HCT116 (cell line): ENCODE data around the gene ELOB. TPM values are rescaled to one million over a fixed set of nuclear protein-coding genes. Genes with fewer than 3 reads are reported as not detected.

Experiments
- ATAC-seq: fragments of 200-7000 bp; cut with Tn5 transposase; 2 replicates; pipeline ENCODE4 v1.9.1; 2020; ENCODE audit warnings: mild to moderate bottlenecking, moderate library complexity
- BruUV-seq: library from RNA; stranded (reverse); fragments of 400-500 nt; replicated peaks from 2 replicates; lab custom pipeline; 2021; lab: Mats Ljungman, UMichigan
- CTCF ChIA-PET: fragments of 300-600 bp; sonication (Branson Sonifier 250); formaldehyde crosslinking; loops from one replicate; lab custom pipeline; 2021; ENCODE audit warnings: antibody characterized with exemption; lab: Charles Lee
- POLR2A ChIA-PET: fragments of 300-600, 350-600 bp; sonication (Branson Sonifier 250); formaldehyde crosslinking; loops from one replicate; lab custom pipeline; 2021; ENCODE audit warnings: antibody characterized with exemption; lab: Charles Lee
- RAD21 ChIA-PET, 2 experiments: fragments of 300-600 bp; sonication (Branson Sonifier 250); formaldehyde crosslinking; loops; one replicate each; lab custom pipeline; 2023; ENCODE audit warnings: low total read pairs in 2 of 2; ENCODE audit not compliant: uncharacterized antibody in 2 of 2, unreplicated experiment in 2 of 2, low non-redundant PET in 1 of 2; lab: Charles Lee
- DNase-seq: peaks from one replicate; pipeline ENCODE4 v3.0.0-alpha.2; 2010; ENCODE audit warnings: low read depth, low spot score
- H2AFZ ChIP-seq: fragments of 200-600 bp; shearing (Covaris generic), sonication (generic); 2 replicates; pipeline ENCODE4 v1.6.1; 2017; ENCODE audit warnings: low read depth, mixed run types, mixed read lengths, antibody characterized with exemption, low read length; ENCODE audit not compliant: poor library complexity, severe bottlenecking
- H3K27ac ChIP-seq: 2 replicates; pipeline ENCODE4 v1.5.1; 2012; ENCODE audit warnings: low read depth, low read length
- H3K27me3 ChIP-seq: fragments of 200-600 bp; sonication (generic); 2 replicates; pipeline ENCODE4 v1.6.1; 2016; ENCODE audit warnings: mixed run types, low read length, mixed read lengths; ENCODE audit not compliant: insufficient read depth
- H3K36me3 ChIP-seq, 2 experiments: fragments of 200-500 bp in 1 of 2; fragments of 200-600 bp in 1 of 2; sonication (Bioruptor generic) in 1 of 2; sonication (generic) in 1 of 2; 2 replicates each; pipeline versions ENCODE4 v1.5.1 to v1.6.1; 2014 to 2016; ENCODE audit warnings: low read length in 2 of 2, inconsistent platforms in 1 of 2, mixed read lengths in 1 of 2, mixed run types in 1 of 2; ENCODE audit not compliant: insufficient read depth in 2 of 2, control insufficient read depth in 1 of 2
- H3K4me1 ChIP-seq, 2 experiments: fragments of 200-600 bp in 1 of 2; sonication (generic) in 1 of 2; 2 replicates each; pipeline versions ENCODE4 v1.5.1 to v1.6.1; 2012 to 2017; ENCODE audit warnings: low read length in 2 of 2, inconsistent platforms in 1 of 2, mild to moderate bottlenecking in 1 of 2, mixed read lengths in 1 of 2, mixed run types in 1 of 2, moderate library complexity in 1 of 2; ENCODE audit not compliant: insufficient read depth in 2 of 2, control insufficient read depth in 1 of 2
- H3K4me2 ChIP-seq: fragments of 200-600 bp; sonication (generic); 2 replicates; pipeline ENCODE4 v1.6.1; 2017; ENCODE audit warnings: mixed run types, low read length, mixed read lengths
- H3K4me3 ChIP-seq, 2 experiments: fragments of 200-600 bp in 1 of 2; sonication (generic) in 1 of 2; replicated peaks in 1 of 2; 2 replicates each; pipeline ENCODE4 v1.5.1; 2011 to 2016; ENCODE audit warnings: low read length in 2 of 2, control low read depth in 1 of 2, low read depth in 1 of 2, mild to moderate bottlenecking in 1 of 2, mixed read lengths in 1 of 2, mixed run types in 1 of 2
- H3K79me2 ChIP-seq: fragments of 200-600 bp; sonication (generic); 2 replicates; pipeline ENCODE4 v1.6.1; 2017; ENCODE audit warnings: mild to moderate bottlenecking, mixed run types, low read length, moderate library complexity, mixed read lengths; ENCODE audit not compliant: insufficient read depth
- H3K9ac ChIP-seq: fragments of 200-600 bp; sonication (generic); 2 replicates; pipeline ENCODE4 v1.6.1; 2016; ENCODE audit warnings: low read length, mixed read lengths
- H3K9me2 ChIP-seq: fragments of 200-600 bp; sonication (generic), shearing (Covaris generic); 2 replicates; pipeline ENCODE4 v1.6.1; 2017; ENCODE audit warnings: mixed run types, mild to moderate bottlenecking, moderate library complexity; ENCODE audit not compliant: insufficient read depth
- H3K9me3 ChIP-seq, 2 experiments: fragments of 200-500 bp in 1 of 2; fragments of 200-600 bp in 1 of 2; sonication (Bioruptor generic) in 1 of 2; sonication (generic) in 1 of 2; 2 replicates each; pipeline ENCODE4 v1.6.1; 2014 to 2017; ENCODE audit warnings: low read length in 2 of 2, mixed read lengths in 2 of 2, inconsistent platforms in 1 of 2, low read depth in 1 of 2, mild to moderate bottlenecking in 1 of 2, mixed run types in 1 of 2, moderate library complexity in 1 of 2; ENCODE audit not compliant: control insufficient read depth in 1 of 2, insufficient read depth in 1 of 2
- H4K20me1 ChIP-seq: fragments of 200-600 bp; sonication (generic), shearing (Covaris generic); 2 replicates; pipeline ENCODE4 v1.6.1; 2017; ENCODE audit warnings: mixed run types, mild to moderate bottlenecking, moderate library complexity; ENCODE audit not compliant: insufficient read depth
- CEBPB ChIP-seq: IDR thresholded peaks from 2 replicates; pipeline ENCODE4 v1.6.1; 2012; ENCODE audit warnings: low read depth
- CTCF ChIP-seq, 3 experiments: fragments of 200-600 bp in 1 of 3; sonication (generic) in 1 of 3; IDR thresholded peaks in 2 of 3; conservative IDR thresholded peaks in 1 of 3; 2 replicates each; pipeline ENCODE4 v1.5.1; 2012 to 2017; ENCODE audit warnings: low read depth in 2 of 3, low read length in 2 of 3, antibody characterized with exemption in 1 of 3, borderline replicate concordance in 1 of 3, control low read depth in 1 of 3, mild to moderate bottlenecking in 1 of 3, mixed read lengths in 1 of 3, mixed run types in 1 of 3, moderate library complexity in 1 of 3; ENCODE audit not compliant: insufficient read depth in 1 of 3
- EGR1 ChIP-seq: IDR thresholded peaks from 2 replicates; pipeline ENCODE4 v1.6.1; 2012; ENCODE audit warnings: low read depth
- ELF1 ChIP-seq: IDR thresholded peaks from 2 replicates; pipeline ENCODE4 v1.6.1; 2012; ENCODE audit warnings: low read depth, borderline replicate concordance
- EZH2 ChIP-seq: fragments of 200-600 bp; sonication (generic); IDR thresholded peaks from 2 replicates; pipeline ENCODE4 v1.6.1; 2017; ENCODE audit warnings: antibody characterized with exemption, mixed run types
- FOSL1 ChIP-seq: IDR thresholded peaks from 2 replicates; pipeline ENCODE4 v1.6.1; 2012; ENCODE audit warnings: low read depth
- JUND ChIP-seq: IDR thresholded peaks from 2 replicates; pipeline ENCODE4 v1.6.1; 2012
- MAX ChIP-seq: IDR thresholded peaks from 2 replicates; pipeline ENCODE4 v1.6.1; 2012
- RAD21 ChIP-seq: IDR thresholded peaks from 2 replicates; pipeline ENCODE4 v1.6.1; 2012; ENCODE audit warnings: low read depth, mild to moderate bottlenecking
- SIN3A ChIP-seq: IDR thresholded peaks from 2 replicates; pipeline ENCODE4 v1.6.1; 2012; ENCODE audit warnings: low read depth
- SRF ChIP-seq: IDR thresholded peaks from 2 replicates; pipeline ENCODE4 v1.6.1; 2012; ENCODE audit warnings: low read depth
- TCF7L2 ChIP-seq: IDR thresholded peaks from 2 replicates; pipeline ENCODE4 v1.7.0; 2011; ENCODE audit warnings: borderline replicate concordance, inconsistent platforms; ENCODE audit not compliant: insufficient read depth, insufficient read length; ENCODE audit errors: extremely low read depth
- YY1 ChIP-seq: IDR thresholded peaks from 2 replicates; pipeline ENCODE4 v1.6.1; 2011; ENCODE audit warnings: low read length, low read depth, moderate library complexity, mild to moderate bottlenecking; ENCODE audit not compliant: insufficient replicate concordance; ENCODE audit errors: extremely low read depth
- ZBTB33 ChIP-seq: IDR thresholded peaks from 2 replicates; pipeline ENCODE4 v1.6.1; 2011; ENCODE audit warnings: mild to moderate bottlenecking, low read length, moderate library complexity; ENCODE audit not compliant: insufficient replicate concordance; ENCODE audit errors: extremely low read depth
- ZFX ChIP-seq: fragments of 450-650 bp; IDR thresholded peaks from 2 replicates; pipeline ENCODE4 v1.6.1; 2017
- ZNF274 ChIP-seq: fragments of 200-500 bp; sonication (Bioruptor generic); IDR thresholded peaks from 2 replicates; pipeline ENCODE4 v1.6.1; 2014; ENCODE audit warnings: mild to moderate bottlenecking, low read depth, low read length, inconsistent platforms
- intact Hi-C: fragments of 100-400 bp; cut with micrococcal nuclease; formaldehyde crosslinking; loops from 2 replicates; pipeline ENCODE4 v1.10.0; 2022
- total RNA-seq: library from RNA; stranded (reverse); gene quantifications from one replicate; pipeline ENCODE4 v1.2.1, GENCODE V29; 2021; ENCODE audit not compliant: unreplicated experiment

ELOB gene
- total RNA-seq, 1 experiment from 2014 or later: 239 TPM

- ChIA-PET CTCF (no interaction called here), POLR2A (no interaction called here), RAD21 (no interaction called here)
- peaks cover 0 to 10% of the 10 kb centered on the region in 2 experiments; a peak in 2 of 4 replicates for H3K4me1 ChIP-seq
- no peaks in the 10 kb centered on the region for H3K27me3 ChIP-seq
- no peak overlapping the region for H3K4me3 ChIP-seq
- no peak overlapping the region for H3K4me2 ChIP-seq
- no peaks in the 10 kb centered on the region for H3K79me2 ChIP-seq
- H3K9me3 ChIP-seq: no peaks in the 10 kb centered on the region
- no peaks in the 10 kb centered on the region for H4K20me1 ChIP-seq
- TF ChIP-seq JUND: no peak
- TF ChIP-seq RAD21: no peak
- no peak for TF ChIP-seq CEBPB
- TF ChIP-seq TCF7L2: no peak
- no peak for TF ChIP-seq ZFX
- TF ChIP-seq ELF1: no peak
- no peak for TF ChIP-seq MAX
- TF ChIP-seq ZNF274: no peak
- TF ChIP-seq FOSL1: no peak
- no peak for TF ChIP-seq SRF
- TF ChIP-seq EZH2: no peak
- TF ChIP-seq YY1: no peak
- no peak overlapping the region for H3K9ac ChIP-seq
- H3K27ac ChIP-seq: no peak overlapping the region
- ATAC-seq (no peak), DNase-seq (no peak)
- intact Hi-C loops: no loop called here
- BruUV-seq: no TSS peak
- H3K36me3 ChIP-seq: no peaks in the 10 kb centered on the region
- H3K9me2 ChIP-seq: no peaks in the 10 kb centered on the region
- H2AFZ ChIP-seq: no peak overlapping the region
Observed at GRCh38 chr16:2734844-2735515, 42.1 kb downstream of the ELOB start.

GRCh38 chr16:2728034-2728433 is 49.0 kb downstream of the ELOB start:
- intact Hi-C loops: no loop called here
- CTCF ChIA-PET: no interaction called here
- no TSS peak for BruUV-seq
- TF ChIP-seq CTCF (IDR thresholded peaks at IDR 0.05 in 2 of 3, conservative IDR thresholded peaks at IDR 0.05 in 1 of 3; ENCODE audit: borderline replicate concordance in 1 of 3, insufficient read depth in 1 of 3, low read depth in 2 of 3, low read length in 2 of 3) (no peak), ZFX (no peak), JUND (no peak), EGR1 (no peak), CEBPB (no peak), FOSL1 (no peak), SIN3A (no peak), MAX (no peak), ZNF274 (no peak), YY1 (no peak), ZBTB33 (no peak)

More at GRCh38 chr16:2728034-2728433, 49.0 kb downstream of the ELOB start:
- H3K36me3 ChIP-seq: no peaks in the 10 kb centered on the region
- no peaks in the 10 kb centered on the region for H3K9me2 ChIP-seq
- H3K79me2 ChIP-seq: no peaks in the 10 kb centered on the region
- no peaks in the 10 kb centered on the region for H3K27me3 ChIP-seq
- no peaks in the 10 kb centered on the region for H3K9me3 ChIP-seq
- H3K27ac ChIP-seq: no peak overlapping the region
- RAD21 ChIA-PET: no interaction called here
- no peak overlapping the region for H2AFZ ChIP-seq
- H3K4me2 ChIP-seq: no peak overlapping the region
- POLR2A ChIA-PET: no interaction called here
- no peak for DNase-seq
- no peak overlapping the region for H3K9ac ChIP-seq
- H3K4me1 ChIP-seq: peaks cover 7 to 8% of the 10 kb centered on the region in 2 experiments
- no peaks in the 10 kb centered on the region for H4K20me1 ChIP-seq
- no peak for ATAC-seq
- H3K4me3 ChIP-seq: no peak overlapping the region
